UCSD-AML1 (cell line): ENCODE data around the gene C8A.

ENCODE experiments used
- DNase-seq: peaks from one replicate; lab custom pipeline; 2025; ENCODE audit not compliant: unreplicated experiment; lab: John Stamatoyannopoulos, UW

The C8A gene

GRCh38 chr1:56880774-56881173, 26.2 kb downstream of the C8A start:
- no peak for DNase-seq

DNA sequence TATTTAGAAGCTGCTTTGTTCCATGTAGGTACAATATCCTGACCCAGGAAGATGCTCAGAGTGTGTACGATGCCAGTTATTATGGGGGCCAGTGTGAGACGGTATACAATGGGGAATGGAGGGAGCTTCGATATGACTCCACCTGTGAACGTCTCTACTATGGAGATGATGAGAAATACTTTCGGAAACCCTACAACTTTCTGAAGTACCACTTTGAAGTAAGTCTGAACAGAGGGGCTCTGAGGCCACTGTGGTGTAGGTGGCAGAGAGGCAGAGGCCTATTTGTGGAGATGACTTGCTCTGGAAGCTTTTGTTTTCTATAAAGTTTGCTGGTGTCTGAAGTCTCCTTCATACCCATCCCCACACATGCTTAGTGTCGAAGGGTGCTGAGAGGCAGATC, 26.8 kb downstream of the C8A start:
- no peak for DNase-seq

DNA sequence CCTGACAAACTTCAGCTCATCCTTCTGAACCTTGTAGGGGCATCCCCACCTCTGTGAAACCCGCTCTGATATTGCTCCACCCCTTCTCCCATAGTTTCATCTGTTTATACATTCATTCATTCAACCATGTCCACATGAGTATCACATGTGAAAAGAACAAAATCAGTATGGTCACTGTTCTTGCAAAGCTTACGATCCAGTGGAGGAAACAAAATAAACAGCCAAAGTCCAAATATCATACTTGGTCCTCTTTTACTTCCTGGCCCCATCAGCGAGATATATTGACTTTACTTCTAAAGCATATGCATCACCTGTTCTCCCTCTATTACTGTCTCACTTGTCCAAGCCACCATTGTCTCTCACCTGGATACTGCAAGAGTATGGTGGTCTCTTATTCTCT, 35.6 kb downstream of the C8A start:
- no peak for DNase-seq

DNA sequence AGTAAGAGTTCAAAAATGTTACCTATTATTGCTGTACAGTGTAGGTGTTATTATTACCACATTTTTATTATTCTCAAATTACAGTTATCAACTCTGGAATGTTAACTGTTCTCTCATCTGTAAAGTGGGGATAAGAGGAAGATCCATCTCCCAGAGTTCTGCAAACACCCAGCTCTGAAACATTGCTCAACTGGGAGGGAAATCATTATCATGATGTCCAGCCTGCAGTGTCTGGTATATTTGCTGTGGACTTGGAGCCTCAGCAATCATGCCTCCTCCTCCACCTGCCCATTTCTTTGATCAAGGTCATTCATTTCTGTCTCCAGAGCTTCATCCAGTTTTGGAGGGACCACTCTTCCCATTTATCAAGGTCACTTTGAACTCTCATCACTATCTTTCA, 39.4 kb downstream of the C8A start:
- DNase-seq, result no peak

DNA sequence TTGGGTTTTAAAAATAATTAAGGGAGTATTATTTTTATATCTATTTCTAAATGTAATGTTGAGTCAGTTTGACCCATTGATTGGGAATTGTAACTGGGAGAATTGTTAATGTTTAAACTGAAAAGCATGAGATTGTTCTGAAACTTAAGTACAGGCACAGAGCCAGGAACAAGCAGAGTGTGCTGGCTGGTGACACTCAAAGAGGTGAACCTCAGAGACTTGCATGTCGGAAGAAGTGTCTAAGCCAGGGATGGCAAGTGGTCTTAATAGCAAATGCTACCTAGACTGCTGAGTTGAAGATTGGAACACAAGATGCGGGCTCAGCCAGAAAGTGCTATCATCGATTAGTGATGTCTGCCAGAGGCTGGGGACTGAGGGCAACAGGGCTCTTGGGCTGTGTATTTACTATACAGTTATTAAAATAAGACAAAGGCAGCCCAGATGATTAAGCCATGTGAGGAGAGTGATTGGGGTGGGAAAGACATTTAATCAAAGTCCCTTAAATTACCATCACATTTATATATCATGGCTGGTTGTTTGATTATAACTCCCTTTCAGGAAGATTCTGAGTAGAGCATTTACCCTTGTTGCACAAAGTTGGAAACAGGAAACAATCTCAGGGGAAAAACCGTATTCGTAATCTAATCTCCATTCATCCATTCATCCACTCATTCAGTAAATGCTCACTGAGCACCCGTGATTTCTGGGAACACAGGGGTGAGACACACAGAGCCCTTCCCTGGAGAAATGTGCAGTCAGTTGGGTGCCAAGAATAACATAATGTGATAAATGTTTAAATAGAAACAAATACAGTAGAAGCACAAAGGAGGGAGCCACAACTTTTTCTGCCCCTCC, 42.8 kb downstream of the C8A start:
- DNase-seq, result no peak

DNA sequence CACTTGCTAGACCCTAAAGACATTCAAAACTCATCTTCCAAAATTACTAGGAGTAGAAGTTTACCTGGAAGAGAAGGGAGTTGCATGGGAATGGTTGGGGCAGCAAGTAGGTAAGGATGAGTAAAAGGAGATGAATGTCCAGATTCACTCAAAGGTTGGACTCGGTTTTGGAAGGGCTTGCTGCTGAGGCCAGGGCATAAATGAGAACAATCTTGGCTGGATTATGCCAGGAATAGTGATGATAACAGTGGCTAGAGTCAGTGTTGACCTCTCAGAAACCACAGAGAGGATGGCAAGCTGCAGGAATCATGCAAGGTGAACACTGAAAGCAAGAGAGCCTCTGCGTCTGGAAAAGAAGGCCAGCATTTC, 43.4 kb downstream of the C8A start:
- no peak for DNase-seq

DNA sequence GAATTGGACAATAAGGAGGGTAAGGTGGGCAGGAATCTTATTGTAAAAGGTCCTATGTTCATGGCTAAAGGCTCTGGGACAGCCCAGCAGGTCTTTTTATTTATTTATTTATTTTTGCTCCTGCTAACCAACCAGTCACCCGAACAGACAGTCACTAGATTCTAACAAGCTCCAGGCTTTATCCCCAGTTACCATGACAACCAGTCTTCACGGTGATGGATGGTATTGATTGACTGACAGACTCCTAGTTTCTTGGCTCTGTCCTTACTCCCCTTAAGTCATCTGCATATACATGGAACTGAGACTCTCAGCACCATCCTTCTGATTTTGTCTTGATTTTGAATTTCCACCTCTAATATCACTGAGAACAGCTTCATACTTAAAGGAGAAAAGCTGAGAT, 44.3 kb downstream of the C8A start:
- no peak for DNase-seq

GRCh38 chr1:56901716-56902115, 47.1 kb downstream of the C8A start:
- DNase-seq, result no peak

DNA sequence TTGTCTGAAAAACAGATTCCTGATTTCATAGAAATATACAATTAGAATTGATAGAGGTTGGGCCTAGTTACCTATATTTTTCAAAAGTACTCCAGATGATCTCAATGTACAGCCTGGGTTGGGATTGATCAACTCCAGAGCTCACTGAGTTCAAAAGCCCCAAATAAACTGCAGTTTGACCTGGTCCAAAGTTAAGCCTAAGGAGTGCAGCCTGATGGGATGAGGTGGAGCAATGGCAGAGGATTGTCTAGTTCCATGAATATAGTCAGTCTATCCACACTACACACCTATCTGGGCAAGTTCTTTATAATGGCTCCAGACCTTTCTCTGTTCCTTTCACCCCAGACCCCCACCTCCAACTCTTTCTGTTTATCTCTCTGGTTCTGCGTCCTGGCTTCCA, 49.2 kb downstream of the C8A start:
- DNase-seq, result no peak

- DNase-seq, result no peak
Measured at GRCh38 chr1:56904663-56905397, 50.2 kb downstream of the C8A start.

- DNase-seq, result no peak
Measured at GRCh38 chr1:56905667-56906066, 51.1 kb downstream of the C8A start.

DNA sequence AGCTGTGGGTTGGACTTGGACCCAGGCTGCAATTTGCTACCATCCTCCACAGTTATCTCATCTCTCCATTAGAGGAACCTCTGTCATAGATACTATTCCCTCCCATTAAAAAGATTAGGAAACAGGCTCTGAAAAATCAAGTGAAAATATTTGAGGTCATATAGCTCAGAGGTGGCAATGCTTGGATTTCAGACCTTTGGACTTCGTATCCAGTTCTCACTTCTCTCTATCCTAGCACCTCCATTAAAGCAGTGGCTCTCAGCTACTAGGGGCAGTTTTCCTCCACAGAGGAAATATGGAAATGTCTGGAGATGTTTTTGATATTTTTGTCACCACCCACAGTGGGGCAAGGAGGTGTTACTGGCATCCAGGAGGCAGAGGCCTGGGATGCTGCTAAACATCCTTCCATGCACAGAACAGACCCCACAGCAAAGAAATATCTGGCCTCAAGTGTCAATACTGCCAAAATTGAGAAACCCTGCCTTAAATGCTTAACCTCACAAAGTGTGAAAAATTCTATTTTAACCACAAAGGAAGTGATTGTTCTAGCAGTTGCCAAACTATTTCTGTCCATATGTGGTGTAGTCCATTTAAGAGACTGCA, 54.1 kb downstream of the C8A start:
- DNase-seq, result no peak

- DNase-seq, result peak; percentile 39
Measured at GRCh38 chr1:56910441-56910985, 55.9 kb downstream of the C8A start.

DNA sequence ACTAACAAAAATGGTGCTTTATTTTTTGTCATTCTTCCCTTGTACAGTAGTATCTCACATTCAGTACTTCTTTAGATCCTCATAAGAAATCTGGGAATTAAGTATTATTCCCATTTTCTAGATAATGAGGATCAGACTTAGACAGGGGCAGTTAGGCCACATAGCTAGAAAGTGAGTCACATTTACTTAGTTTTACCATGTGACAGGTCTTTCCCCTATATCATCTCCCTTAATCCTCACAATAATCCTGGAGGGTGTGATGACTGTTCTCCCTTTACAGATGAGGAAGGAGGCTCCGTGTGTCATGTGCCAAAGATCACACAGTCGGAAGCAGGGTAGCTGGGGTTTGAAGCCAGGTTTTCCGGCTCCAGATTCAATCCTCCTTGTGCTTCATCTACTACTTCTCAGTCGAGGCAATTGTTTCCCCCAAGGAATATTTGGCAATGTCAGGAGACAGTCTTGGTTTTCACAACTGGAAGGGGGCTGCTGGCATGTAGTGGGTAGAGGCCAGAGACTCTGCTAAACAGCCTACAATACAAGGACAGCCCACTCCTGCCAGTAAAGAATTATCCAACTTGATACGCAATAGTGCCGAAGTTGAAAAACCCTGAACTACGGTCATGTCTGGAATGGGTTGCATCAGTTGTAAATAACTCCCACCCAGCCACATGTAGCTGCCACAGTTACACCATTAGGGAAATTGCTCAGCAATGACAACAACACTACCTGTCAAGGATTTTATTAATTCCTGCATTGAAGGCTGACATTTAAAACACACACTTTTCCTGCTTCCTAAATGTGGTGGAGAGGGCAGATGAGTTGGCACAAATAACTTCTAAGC, 56.7 kb downstream of the C8A start:
- no peak for DNase-seq

GRCh38 chr1:56912325-56912724, 57.7 kb downstream of the C8A start:
- no peak for DNase-seq

DNA sequence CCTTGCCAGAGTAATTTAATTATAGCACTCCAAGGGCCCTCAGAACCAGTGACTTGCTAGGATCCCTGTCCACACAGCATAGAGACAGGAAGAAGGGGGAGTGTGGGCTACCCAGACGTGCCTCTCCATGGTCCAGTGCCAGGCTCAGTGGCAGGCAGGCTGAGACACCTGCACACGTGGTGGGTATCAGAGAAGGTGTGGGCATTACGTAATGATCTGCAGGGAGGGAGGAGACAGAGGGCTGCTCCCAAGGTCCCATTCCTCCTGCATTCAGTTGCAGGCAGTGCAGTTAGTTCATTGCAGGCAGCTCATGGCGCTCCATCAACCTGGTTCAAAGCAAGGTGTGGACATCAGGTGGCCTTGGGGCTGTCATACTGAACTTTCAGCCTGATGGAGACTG, 61.4 kb downstream of the C8A start:
- DNase-seq, result no peak

DNA sequence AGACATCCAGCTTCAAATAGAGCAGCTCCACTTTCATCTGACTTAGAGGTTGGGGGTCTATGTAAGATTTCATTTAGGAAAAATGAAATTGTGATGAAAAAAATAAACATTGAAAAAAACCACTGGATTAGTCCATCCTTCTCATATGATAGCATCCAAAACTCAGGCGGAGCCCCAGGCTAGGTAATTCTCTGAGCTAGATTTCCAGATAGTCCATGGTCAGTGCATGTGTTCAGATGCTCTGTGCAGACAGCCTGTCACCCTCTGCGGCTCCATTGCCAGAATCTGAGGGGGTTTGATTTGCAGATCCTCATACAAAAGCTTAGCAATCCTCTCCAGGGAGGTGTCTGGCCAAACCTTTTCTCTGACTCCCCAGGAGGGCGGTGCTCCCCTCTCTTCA, 62.0 kb downstream of the C8A start:
- DNase-seq, result no peak

- no peak for DNase-seq
Measured at GRCh38 chr1:56917356-56917755, 62.8 kb downstream of the C8A start.

DNA sequence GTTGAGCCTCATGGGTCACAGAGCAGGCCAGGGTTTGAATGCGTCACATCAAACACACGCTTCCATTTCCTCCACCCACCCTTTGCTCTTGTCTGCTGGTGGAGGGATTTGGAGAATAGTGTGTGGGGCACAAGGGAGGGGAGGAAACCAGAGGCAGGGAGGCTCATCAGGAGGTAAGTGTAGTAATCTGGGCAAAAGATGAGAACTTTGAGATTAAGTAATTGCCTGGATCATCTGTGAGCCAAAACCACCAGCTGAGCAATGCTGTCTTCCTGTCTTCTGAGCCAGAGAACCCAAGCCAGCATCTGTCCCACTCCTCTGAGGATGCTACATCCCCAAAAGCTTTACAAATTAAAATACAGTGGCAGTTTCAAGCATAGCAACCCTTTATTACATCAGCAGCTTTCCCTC, 66.0 kb downstream of the C8A start:
- DNase-seq, result no peak

DNA sequence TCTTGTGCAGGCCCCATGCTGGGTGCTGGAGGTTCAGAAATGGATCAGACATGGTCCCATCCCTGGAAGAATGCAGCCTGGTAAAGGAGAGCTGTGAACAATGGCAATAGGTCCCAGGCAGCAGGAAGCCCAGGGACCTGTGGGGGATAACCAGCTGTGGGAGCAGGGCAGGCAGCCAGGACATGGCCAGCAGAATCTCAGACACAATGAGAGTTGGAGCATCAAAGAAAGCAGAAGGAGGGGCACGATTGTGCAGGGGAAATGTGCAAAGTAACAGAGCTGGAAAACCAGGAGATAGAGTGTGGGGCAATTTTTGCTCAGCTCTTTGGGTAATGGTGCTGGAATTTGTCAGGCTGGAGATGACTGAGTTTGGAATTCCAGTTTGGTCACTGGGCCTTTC, 66.9 kb downstream of the C8A start:
- DNase-seq, result no peak

GRCh38 chr1:56922070-56922469, 67.5 kb downstream of the C8A start:
- DNase-seq, result no peak
